HG03103 (cell line): Measurements from ENCODE around the gene SOX8.

ENCODE experiments used
- ATAC-seq: cut with Tn5 transposase; IDR thresholded peaks from one replicate; pipeline ENCODE4 v1.9.1; 2021; ENCODE audit warnings: low read depth; ENCODE audit not compliant: unreplicated experiment

SOX8 gene

GRCh38 chr16:971981-972315 lies 9.6 kb upstream of the SOX8 start:
- ATAC-seq = no peak

GRCh38 chr16:972316-973002 lies 9.1 kb upstream of the SOX8 start:
- no peak for ATAC-seq

- ATAC-seq = no peak
These were observed 8.2 kb upstream of the SOX8 start for GRCh38 chr16:973366-973765.

GRCh38 chr16:974001-974601 lies 7.5 kb upstream of the SOX8 start:
- no peak for ATAC-seq

- ATAC-seq = no peak
These were observed 6.8 kb upstream of the SOX8 start for GRCh38 chr16:974611-975261.

- ATAC-seq = no peak
These were observed 6.3 kb upstream of the SOX8 start for GRCh38 chr16:975291-975690.

GRCh38 chr16:976389-976931 lies 5.1 kb upstream of the SOX8 start:
- no peak for ATAC-seq

- no peak for ATAC-seq
These were observed 4.4 kb upstream of the SOX8 start for GRCh38 chr16:977081-977701.

- ATAC-seq = no peak
These were observed 3.7 kb upstream of the SOX8 start for GRCh38 chr16:977896-978295.

GRCh38 chr16:978403-978802 lies 3.2 kb upstream of the SOX8 start:
- ATAC-seq = no peak

- ATAC-seq = no peak
These were observed 2.4 kb upstream of the SOX8 start for GRCh38 chr16:979147-979546.

GRCh38 chr16:979859-980594 lies 1.5 kb upstream of the SOX8 start:
- ATAC-seq = no peak

GRCh38 chr16:980595-980854 lies 1.0 kb upstream of the SOX8 start:
- no peak for ATAC-seq

- no peak for ATAC-seq
These were observed 824 bp downstream of the SOX8 start for GRCh38 chr16:982145-983043.

GRCh38 chr16:983044-984030 lies 1.8 kb downstream of the SOX8 start:
- ATAC-seq = no peak

- ATAC-seq = no peak
These were observed 2.6 kb downstream of the SOX8 start for GRCh38 chr16:984121-984694.

GRCh38 chr16:984736-985636 lies 3.4 kb downstream of the SOX8 start:
- ATAC-seq = no peak
